Measurements from ENCODE around the gene SRSF2. TPM values are rescaled to one million over a fixed set of nuclear protein-coding genes. Genes with fewer than 3 reads are reported as not detected.

Gene SRSF2
- total and polyA plus RNA-seq, 9 of the 15 experiments (the other 6 are each of a cell fraction or from before 2014, with no cell fraction given), result 161 to 583 (median 393) TPM

GRCh38 chr17:76700270-76700616, 36.9 kb downstream of the SRSF2 start:
- no peaks in the 10 kb centered on the region for H3K9me3 ChIP-seq (replicated peaks; ENCODE audit: control insufficient read depth, insufficient read depth, low read depth, low read length)
- peaks cover 15 to 36% of the 10 kb centered on the region in 2 experiments for H3K4me1 ChIP-seq (replicated peaks in 1 of 2; ENCODE audit: control insufficient read depth in 2 of 2, insufficient read depth in 2 of 2, low read length in 2 of 2)
- H3K27me3 ChIP-seq (ENCODE audit: control insufficient read depth in 2 of 2, insufficient read depth in 2 of 2, low read length in 2 of 2), result no peaks in the 10 kb centered on the region
- no peaks in the 10 kb centered on the region for H3K36me3 ChIP-seq (ENCODE audit: control insufficient read depth, insufficient read depth, low read length)
- WGBS (ENCODE audit: insufficient coverage, low coverage, missing lambda C conversion rate), result 61% methylated on average over 8 of the region's 8 CpGs
- no peak overlapping the region for H2AFZ ChIP-seq (ENCODE audit: low read depth, low read length)
- 0 out of 2 replicates have a peak, but pooled peaks cover 3% of the 10 kb centered on the region for H4K20me1 ChIP-seq (replicated peaks; ENCODE audit: control insufficient read depth, insufficient read depth, low read length)
- ATAC-seq (no peak), DNase-seq (ENCODE audit: extremely low read depth in 1 of 4, low spot score in 3 of 4) (no peak), FAIRE-seq (no peak)
- in situ Hi-C loops (cut with MboI), result no loop called here
- H3K27ac ChIP-seq (ENCODE audit: extremely low read depth, low read depth, low read length), result no peak overlapping the region
- H3K9ac ChIP-seq (ENCODE audit: insufficient read depth in 1 of 2, low read depth in 2 of 2, low read length in 2 of 2), result peak overlapping the region in 1 of 2 experiments; percentile 35; a peak in 1 of 4 replicates
- CTCF ChIA-PET (ENCODE audit: low intra/inter-chr PET ratio), result no interaction called here
- TF ChIP-seq ATF7 (IDR thresholded peaks at IDR 0.05) (no peak), TEAD4 (IDR thresholded peaks at IDR 0.05; ENCODE audit: low read length) (no peak), TEAD4 (CRISPR knock-in tag; IDR thresholded peaks at IDR 0.05; ENCODE audit: borderline replicate concordance) (no peak), RBM17 (IDR thresholded peaks at IDR 0.05; ENCODE audit: borderline replicate concordance, low read depth, low read length) (no peak), CREB5 (CRISPR knock-in tag; IDR thresholded peaks at IDR 0.05) (no peak), ZNF583 (CRISPR knock-in tag; IDR thresholded peaks at IDR 0.05) (no peak), ARID4B (CRISPR knock-in tag; IDR thresholded peaks at IDR 0.05) (no peak), HOMEZ (CRISPR knock-in tag; IDR thresholded peaks at IDR 0.05) (no peak), SMARCA5 (IDR thresholded peaks at IDR 0.05) (no peak), CCAR2 (IDR thresholded peaks at IDR 0.05; ENCODE audit: low read depth, low read length) (no peak), NFIC (IDR thresholded peaks at IDR 0.05) (no peak), HDAC1 (IDR thresholded peaks at IDR 0.05) (no peak), CHCHD3 (CRISPR knock-in tag; IDR thresholded peaks at IDR 0.05) (no peak), ARHGAP35 (IDR thresholded peaks at IDR 0.05; ENCODE audit: partially characterized antibody) (no peak), ZNF696 (CRISPR knock-in tag; conservative IDR thresholded peaks at IDR 0.05) (no peak), HDGF (IDR thresholded peaks at IDR 0.05) (no peak), LCOR (CRISPR knock-in tag; IDR thresholded peaks at IDR 0.05) (no peak), STAT5B (CRISPR knock-in tag; IDR thresholded peaks at IDR 0.05) (no peak), SIN3B (IDR thresholded peaks at IDR 0.05; ENCODE audit: low read depth) (no peak)
- intact Hi-C loops (cut with micrococcal nuclease), result no loop called here
- no peaks in the 10 kb centered on the region for H3K9me1 ChIP-seq (ENCODE audit: control insufficient read depth, insufficient read depth, low read length)
- BruUV-seq (replicated peaks), result no TSS peak
- no peak overlapping the region for H3K4me3 ChIP-seq
- H3K79me2 ChIP-seq (ENCODE audit: control insufficient read depth, insufficient read depth, low read length), result no peaks in the 10 kb centered on the region
- POLR2A ChIA-PET, result no interaction called here
- H3K4me2 ChIP-seq (ENCODE audit: insufficient read depth, low read length), result no peak overlapping the region

All from K562 (cell line).